ENCODE data around the gene TPSD1.

GRCh38 chr16:1223355-1224214 is 32.3 kb upstream of the TPSD1 start:
- no peak for TF ChIP-seq CTCF (IDR thresholded peaks at IDR 0.05)
- TF ChIP-seq ZFX (IDR thresholded peaks at IDR 0.05; ENCODE audit: borderline replicate concordance): no peak

All from 22Rv1 (cell line).